Right lobe of liver (tissue), 6 donors: Measurements from ENCODE around the gene BIVM. TPM values are rescaled to one million over a fixed set of nuclear protein-coding genes. Genes with fewer than 3 reads are reported as not detected.

Source experiments
- ATAC-seq, 4 donors: fragments of 200-7000 bp; cut with Tn5 transposase; one replicate each; pipeline ENCODE4 v1.9.1; 2020; ENCODE audit warnings: mild to moderate bottlenecking in 4 of 4, moderate library complexity in 4 of 4
- DNase-seq, 3 donors: peaks; one replicate each; pipeline ENCODE4 v3.0.0-alpha.2; 2020
- H3K27ac ChIP-seq, 3 donors: fragments of 200-600 bp; one replicate each; pipeline ENCODE4 v1.8.0; 2022
- H3K27me3 ChIP-seq, 2 donors: fragments of 200-600 bp; one replicate each; pipeline ENCODE4 v1.8.0; 2022
- H3K36me3 ChIP-seq, 4 donors: fragments of 200-600 bp; sonication (generic) in 1 of 4; one replicate each; pipeline versions ENCODE4 v1.5.1 to v1.8.0; 2017 to 2022; ENCODE audit warnings: control low read depth in 1 of 4
- H3K4me1 ChIP-seq, 4 donors: fragments of 200-600 bp; sonication (generic) in 1 of 4; one replicate each; pipeline versions ENCODE4 v1.5.1 to v1.8.0; 2017 to 2022; ENCODE audit warnings: control low read depth in 1 of 4
- H3K4me3 ChIP-seq, 3 donors: fragments of 200-600 bp; one replicate each; pipeline ENCODE4 v1.8.0; 2022
- H3K9me3 ChIP-seq, 4 donors: fragments of 200-600 bp; sonication (generic) in 1 of 4; one replicate each; pipeline versions ENCODE4 v1.5.1 to v1.8.0; 2017 to 2022; ENCODE audit warnings: control low read depth in 1 of 4
- POLR2A ChIP-seq: fragments of 450-650 bp; IDR thresholded peaks from one replicate; pipeline ENCODE4 v1.6.1; 2017; ENCODE audit warnings: antibody characterized with exemption, mild to moderate bottlenecking
- WGBS: methylation state at CpG from one replicate; pipeline ENCODE4 v1.1.6; 2018; ENCODE audit warnings: low coverage, low lambda C conversion rate; ENCODE audit not compliant: insufficient coverage; ENCODE audit errors: missing lambda C conversion rate; 5-methylcytosine and 5-hydroxymethylcytosine counted together
- intact Hi-C, 2 donors: fragments of 100-400 bp; cut with DNase I; formaldehyde crosslinking; loops; one replicate each; pipeline versions ENCODE4 v1.11.2 to v1.14.1; 2022
- long read RNA-seq: library from polyadenylated mRNA; unstranded; transcript quantifications from one replicate; pipeline ENCODE4 v2.0.0, GENCODE V29; 2019
- total RNA-seq, 6 experiments: library from RNA; depleted of rRNA in 2 of 6; stranded (reverse); fragments of >200 nt in 2 of 6; fragmentation: NEBNext Ultra II Directional in 3 of 6; extraction: Animal tissue kit (Norgen Biotek cat#: 25700) in 3 of 6; gene quantifications; one replicate each; pipeline versions ENCODE4 v1.1.0 to v1.2.4, GENCODE V29; 2016 to 2023
- TF ChIP-seq, protein P1 (sequence below), 4 donors: fragments of 200-600 bp in 3 of 4; fragments of 450-650 bp in 1 of 4; IDR thresholded peaks; one replicate each; pipeline versions ENCODE4 v1.5.1 to v1.8.0; 2016 to 2022; ENCODE audit warnings: antibody characterized with exemption in 4 of 4, mild to moderate bottlenecking in 2 of 4
- donor health status: DM: no; HTN: yes; CAD: no.
- donor health status: DM: no; HTN: no; CAD: no.
- donor health status: DM: no; HTN: no; CAD: no.
- donor health status: DM: no; HTN: yes; CAD: no.
- donor health status: DM: no; HTN: yes; CAD: no.

The BIVM gene, protein sequence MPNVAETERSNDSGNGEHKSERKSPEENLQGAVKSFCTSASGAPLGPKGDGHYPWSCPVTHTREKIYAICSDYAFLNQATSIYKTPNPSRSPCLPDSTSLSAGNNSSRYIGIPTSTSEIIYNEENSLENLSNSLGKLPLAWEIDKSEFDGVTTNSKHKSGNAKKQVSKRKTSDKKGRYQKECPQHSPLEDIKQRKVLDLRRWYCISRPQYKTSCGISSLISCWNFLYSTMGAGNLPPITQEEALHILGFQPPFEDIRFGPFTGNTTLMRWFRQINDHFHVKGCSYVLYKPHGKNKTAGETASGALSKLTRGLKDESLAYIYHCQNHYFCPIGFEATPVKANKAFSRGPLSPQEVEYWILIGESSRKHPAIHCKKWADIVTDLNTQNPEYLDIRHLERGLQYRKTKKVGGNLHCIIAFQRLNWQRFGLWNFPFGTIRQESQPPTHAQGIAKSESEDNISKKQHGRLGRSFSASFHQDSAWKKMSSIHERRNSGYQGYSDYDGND
- 10 to 100 TPM; 12.0 to 19.4 (median 16.8) TPM for total RNA-seq
- long read RNA-seq, result 0 reads

DNA sequence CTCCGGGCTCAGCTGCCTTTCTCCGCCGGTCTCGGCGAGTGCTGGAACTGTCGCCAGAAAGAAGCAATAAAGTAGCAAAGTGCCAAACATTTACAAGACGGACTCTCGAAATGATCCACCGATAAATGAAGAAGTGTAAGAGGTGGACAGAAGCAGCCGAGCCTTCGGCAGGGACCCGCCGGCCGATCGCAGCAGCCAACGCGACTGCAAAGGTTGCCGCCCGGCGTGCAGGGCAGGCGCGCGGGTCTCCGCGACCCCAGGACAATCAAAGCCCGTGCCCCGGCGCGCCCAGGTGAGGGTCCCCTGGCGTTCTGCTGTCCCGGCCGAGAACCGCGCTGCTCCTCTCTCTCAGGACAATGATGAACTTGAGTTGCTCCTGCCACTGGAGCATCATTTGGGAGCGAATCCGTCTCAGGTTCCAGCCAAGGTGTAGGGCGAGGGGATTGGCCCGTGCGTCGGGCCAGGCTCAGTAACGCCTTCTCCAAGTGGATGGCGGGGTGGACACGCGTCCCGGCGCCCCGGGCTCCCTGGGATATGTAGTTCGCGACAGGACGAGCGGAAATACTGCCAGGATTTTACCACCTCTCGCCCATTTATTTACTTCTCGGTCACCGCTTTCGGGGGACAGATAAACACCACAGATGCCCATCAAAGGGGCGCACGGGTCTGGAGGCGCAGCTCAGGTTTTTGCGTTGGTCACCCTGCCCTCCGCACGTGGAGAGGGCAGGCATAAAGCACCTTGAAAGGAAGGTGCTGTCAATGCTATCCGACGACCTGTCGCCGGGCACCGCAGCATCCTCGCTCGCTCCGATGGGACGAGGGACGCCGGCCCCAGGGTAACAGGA is at the start of gene BIVM, which contains the start of gene POGLUT2:
BIVM (plus strand) TSS at position 539 of the 845 bp plus-strand sequence. CDS start 8,149 bp downstream, outside the sequence.
POGLUT2 (minus strand) TSS at position 396 of the 845 bp plus-strand sequence; CDS start at position 90, 306 bp downstream.
- intact Hi-C loops, result no loop called here
- Histone ChIP-seq H3K4me1 (peaks cover 0 to 8% (median 2%) of the 10 kb centered on the region in 4 donors), H3K27me3 (no peaks in the 10 kb centered on the region), H3K36me3 (no peaks in the 10 kb centered on the region), H3K9me3 (no peaks in the 10 kb centered on the region), H3K4me3 (peak within 1 kb of the TSS; percentile 80 to 88 (median 85)), H3K27ac (peak within 1 kb of the TSS; percentile 71 to 92 (median 89))
- ATAC-seq, result peak; percentile 88 to 95 (median 92)
- DNase-seq, result peak; percentile 93 to 96 (median 95)
- TF ChIP-seq, protein P1, sequence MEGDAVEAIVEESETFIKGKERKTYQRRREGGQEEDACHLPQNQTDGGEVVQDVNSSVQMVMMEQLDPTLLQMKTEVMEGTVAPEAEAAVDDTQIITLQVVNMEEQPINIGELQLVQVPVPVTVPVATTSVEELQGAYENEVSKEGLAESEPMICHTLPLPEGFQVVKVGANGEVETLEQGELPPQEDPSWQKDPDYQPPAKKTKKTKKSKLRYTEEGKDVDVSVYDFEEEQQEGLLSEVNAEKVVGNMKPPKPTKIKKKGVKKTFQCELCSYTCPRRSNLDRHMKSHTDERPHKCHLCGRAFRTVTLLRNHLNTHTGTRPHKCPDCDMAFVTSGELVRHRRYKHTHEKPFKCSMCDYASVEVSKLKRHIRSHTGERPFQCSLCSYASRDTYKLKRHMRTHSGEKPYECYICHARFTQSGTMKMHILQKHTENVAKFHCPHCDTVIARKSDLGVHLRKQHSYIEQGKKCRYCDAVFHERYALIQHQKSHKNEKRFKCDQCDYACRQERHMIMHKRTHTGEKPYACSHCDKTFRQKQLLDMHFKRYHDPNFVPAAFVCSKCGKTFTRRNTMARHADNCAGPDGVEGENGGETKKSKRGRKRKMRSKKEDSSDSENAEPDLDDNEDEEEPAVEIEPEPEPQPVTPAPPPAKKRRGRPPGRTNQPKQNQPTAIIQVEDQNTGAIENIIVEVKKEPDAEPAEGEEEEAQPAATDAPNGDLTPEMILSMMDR (IDR thresholded peaks at IDR 0.05), result no peak
- TF ChIP-seq POLR2A, result peak; percentile 69
- WGBS, result 0% methylated on average over 19 of the region's 72 CpGs

DNA sequence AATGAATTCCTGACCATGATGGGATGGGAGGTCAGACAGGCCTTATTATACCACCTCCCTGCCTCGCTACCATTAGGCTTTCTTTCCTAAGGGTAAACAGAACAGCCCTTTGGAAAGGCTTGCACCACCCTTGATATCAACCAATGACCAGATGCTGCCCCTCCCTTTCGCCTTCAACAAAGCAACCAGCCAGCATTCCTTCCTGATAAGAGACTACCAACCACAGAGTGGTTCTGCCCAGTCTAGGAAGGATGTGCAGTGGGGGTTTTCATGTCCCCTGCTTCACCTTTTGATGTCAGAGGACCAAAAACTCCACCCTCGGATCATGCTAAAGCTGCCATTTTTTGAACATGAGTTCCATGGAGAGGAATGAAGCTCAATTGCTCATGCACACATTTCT is 47.0 kb upstream of the BIVM start:
- ATAC-seq (no peak), DNase-seq (no peak)
- no peaks in the 10 kb centered on the region for H3K4me1 ChIP-seq
- H3K4me3 ChIP-seq, result no peak overlapping the region
- H3K27me3 ChIP-seq, result no peaks in the 10 kb centered on the region
- intact Hi-C loops, result no loop called here
- H3K36me3 ChIP-seq, result no peaks in the 10 kb centered on the region
- TF ChIP-seq POLR2A, result no peak
- TF ChIP-seq, protein P1 (IDR thresholded peaks at IDR 0.05), result no peak
- H3K9me3 ChIP-seq, result no peaks in the 10 kb centered on the region
- WGBS, result 80% methylated on average over 1 of the region's 3 CpGs
- H3K27ac ChIP-seq, result no peak overlapping the region

DNA sequence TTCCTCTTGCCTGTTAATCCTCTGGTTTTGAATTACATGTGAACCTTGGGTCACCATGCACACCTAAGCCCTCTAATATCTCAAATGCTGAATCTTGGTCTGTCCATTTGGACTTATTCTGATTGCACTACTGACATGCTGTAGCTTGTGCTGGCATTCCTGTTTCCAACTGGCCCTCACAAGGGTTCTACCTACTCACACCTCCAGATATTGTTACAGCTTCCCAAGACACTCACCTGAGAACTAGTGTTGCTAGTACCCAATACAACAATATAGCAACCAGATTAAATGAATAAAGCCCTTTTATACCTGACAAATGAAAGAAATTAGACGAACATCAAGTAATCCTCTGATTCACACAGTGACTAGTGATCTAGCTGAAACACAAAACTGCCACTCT is 41.9 kb upstream of the BIVM start:
- ATAC-seq (no peak), DNase-seq (no peak)
- no peaks in the 10 kb centered on the region for H3K9me3 ChIP-seq
- no peak overlapping the region for H3K4me3 ChIP-seq
- no peaks in the 10 kb centered on the region for H3K36me3 ChIP-seq
- intact Hi-C loops, result no loop called here
- TF ChIP-seq, protein P1 (IDR thresholded peaks at IDR 0.05), result no peak
- no peak for TF ChIP-seq POLR2A
- no peak overlapping the region for H3K27ac ChIP-seq
- 60% methylated on average over 1 of the region's 1 CpG for WGBS
- H3K27me3 ChIP-seq, result no peaks in the 10 kb centered on the region
- no peaks in the 10 kb centered on the region for H3K4me1 ChIP-seq

DNA sequence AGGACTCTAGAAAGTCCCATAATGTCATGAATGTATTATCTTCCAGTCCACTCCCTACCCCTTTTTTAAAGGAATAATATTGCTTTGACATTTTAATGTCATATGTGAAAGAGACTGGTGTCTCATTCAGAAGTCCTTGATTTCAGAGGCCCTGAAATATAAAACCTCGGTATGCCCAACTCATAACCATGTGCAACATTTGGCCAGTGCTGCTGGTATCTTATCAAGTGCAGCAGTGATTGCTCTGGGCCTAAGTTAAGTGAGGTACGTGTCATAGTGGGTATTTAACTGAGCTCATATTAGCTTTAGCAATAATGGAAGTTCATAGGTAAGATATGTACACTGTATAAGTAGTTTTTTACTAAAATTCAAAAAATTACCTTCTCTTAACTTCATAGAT is 40.1 kb upstream of the BIVM start:
- 95% methylated on average over 2 of the region's 2 CpGs for WGBS
- no peaks in the 10 kb centered on the region for H3K27me3 ChIP-seq
- intact Hi-C loops, result no loop called here
- H3K36me3 ChIP-seq, result no peaks in the 10 kb centered on the region
- no peaks in the 10 kb centered on the region for H3K9me3 ChIP-seq
- TF ChIP-seq POLR2A, result no peak
- TF ChIP-seq, protein P1 (IDR thresholded peaks at IDR 0.05), result no peak
- DNase-seq (no peak), ATAC-seq (no peak)
- no peaks in the 10 kb centered on the region for H3K4me1 ChIP-seq
- no peak overlapping the region for H3K27ac ChIP-seq
- H3K4me3 ChIP-seq, result no peak overlapping the region
